ENCODE data around the gene NCKAP5.

DNA sequence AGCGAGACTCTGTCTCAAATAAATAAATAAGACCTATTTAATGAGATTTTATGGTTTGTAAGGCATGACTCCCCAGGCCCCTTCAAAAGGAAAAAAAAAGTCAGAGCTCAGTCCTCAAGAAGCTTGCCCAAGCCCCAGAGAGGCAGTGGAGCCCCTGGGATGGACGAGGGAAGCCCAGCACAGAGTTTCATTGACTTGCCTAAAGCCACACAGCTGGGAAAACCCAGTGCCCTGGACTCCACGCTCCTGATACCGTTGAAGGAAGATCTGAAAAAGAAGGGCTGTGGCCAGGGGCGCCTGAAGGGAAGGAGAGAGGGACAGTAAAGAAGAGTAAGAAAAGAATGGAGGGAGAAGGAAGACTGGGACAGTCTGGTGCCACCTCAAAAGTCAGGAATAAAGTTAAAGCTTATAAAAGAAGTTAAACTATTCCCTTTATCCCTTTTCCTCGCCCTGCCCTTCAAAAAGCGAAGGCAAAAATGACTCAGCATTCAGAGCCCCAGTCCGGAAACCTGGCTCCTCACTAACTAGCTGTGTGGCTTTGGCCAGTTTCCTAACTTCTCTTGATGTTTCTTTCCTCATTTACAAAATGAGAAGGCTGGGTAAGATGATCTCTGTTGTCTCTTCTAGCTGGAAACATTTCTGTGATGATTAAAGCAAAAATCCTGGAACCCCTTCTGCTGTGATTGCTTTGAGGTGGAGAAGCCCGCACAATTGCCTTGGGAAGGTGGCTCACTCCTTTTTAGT, 945.0 kb downstream of the NCKAP5 start:
- TF ChIP-seq EP300 (IDR thresholded peaks at IDR 0.05; ENCODE audit: borderline replicate concordance) (no peak), RAD21 (IDR thresholded peaks at IDR 0.05; ENCODE audit: low read depth) (no peak), CREB1 (IDR thresholded peaks at IDR 0.05; ENCODE audit: low read depth) (no peak), MAX (IDR thresholded peaks at IDR 0.05) (no peak), YY1 (IDR thresholded peaks at IDR 0.05; ENCODE audit: low read depth) (no peak), CEBPB (IDR thresholded peaks at IDR 0.05) (no peak), ZBTB7A (IDR thresholded peaks at IDR 0.05; ENCODE audit: low read depth) (no peak), TAF1 (IDR thresholded peaks at IDR 0.05; ENCODE audit: low read depth) (no peak), FOXM1 (IDR thresholded peaks at IDR 0.05; ENCODE audit: borderline replicate concordance, low read depth) (no peak), TEAD4 (IDR thresholded peaks at IDR 0.05) (no peak), REST (IDR thresholded peaks at IDR 0.05; ENCODE audit: low read depth) (no peak), EGR1 (IDR thresholded peaks at IDR 0.05) (no peak), NFIC (IDR thresholded peaks at IDR 0.05) (no peak)
- TF ChIP-seq, protein P1, sequence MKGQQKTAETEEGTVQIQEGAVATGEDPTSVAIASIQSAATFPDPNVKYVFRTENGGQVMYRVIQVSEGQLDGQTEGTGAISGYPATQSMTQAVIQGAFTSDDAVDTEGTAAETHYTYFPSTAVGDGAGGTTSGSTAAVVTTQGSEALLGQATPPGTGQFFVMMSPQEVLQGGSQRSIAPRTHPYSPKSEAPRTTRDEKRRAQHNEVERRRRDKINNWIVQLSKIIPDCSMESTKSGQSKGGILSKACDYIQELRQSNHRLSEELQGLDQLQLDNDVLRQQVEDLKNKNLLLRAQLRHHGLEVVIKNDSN (IDR thresholded peaks at IDR 0.05), result no peak
